GM10266 (cell line): ENCODE measurements around the gene COL11A2.

ENCODE experiments used
- DNase-seq: peaks from one replicate; pipeline ENCODE4 v3.0.0; 2012; ENCODE audit errors: extremely low spot score
- CTCF ChIP-seq: IDR thresholded peaks from 2 replicates; pipeline ENCODE4 v1.5.1; 2012; ENCODE audit warnings: mild to moderate bottlenecking, low read depth; ENCODE audit not compliant: control insufficient read depth, insufficient read depth; ENCODE audit errors: missing control alignments

Gene COL11A2

GRCh38 chr6:33197431-33198048 is 5.3 kb upstream of the COL11A2 start:
- DNase-seq = peak; percentile 83
- TF ChIP-seq CTCF = peak; percentile 74

- TF ChIP-seq CTCF = no peak
- DNase-seq = no peak
These were observed 3.3 kb upstream of the COL11A2 start for GRCh38 chr6:33195304-33196165.

- no peak for DNase-seq
- TF ChIP-seq CTCF = no peak
These were observed 2.2 kb upstream of the COL11A2 start for GRCh38 chr6:33194431-33194979.

GRCh38 chr6:33193619-33194018 is 1.4 kb upstream of the COL11A2 start:
- no peak for TF ChIP-seq CTCF

GRCh38 chr6:33192671-33193602 is 670 bp upstream of the COL11A2 start:
- no peak for TF ChIP-seq CTCF
- peak; percentile 56 for DNase-seq

More at GRCh38 chr6:33193619-33194018, 1.4 kb upstream of the COL11A2 start:
- no peak for DNase-seq

- TF ChIP-seq CTCF = no peak
- no peak for DNase-seq
These were observed 723 bp downstream of the COL11A2 start for GRCh38 chr6:33191383-33192104.
